ENCODE measurements around the gene TMEM120B. TPM values are rescaled to one million over a fixed set of nuclear protein-coding genes. Genes with fewer than 3 reads are reported as not detected.

Gene TMEM120B
- total and polyA plus RNA-seq, 2 experiments from 2014 or later, result 4.7 to 10.7 TPM

DNA sequence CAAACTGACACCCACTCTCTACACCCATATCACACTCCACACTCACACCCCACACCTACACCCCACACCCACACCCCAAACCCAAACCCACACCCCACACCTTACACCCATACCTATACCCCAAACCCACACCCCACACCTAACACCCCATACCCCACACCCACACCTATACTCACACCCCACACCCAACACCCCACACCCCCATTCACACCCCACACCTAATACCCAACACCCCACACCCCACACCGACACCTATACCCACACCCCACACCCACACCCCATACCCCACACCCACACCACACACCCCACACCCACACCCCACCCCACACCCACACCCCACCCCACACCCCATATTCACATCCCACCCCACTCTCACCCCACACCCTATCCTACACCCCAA is 38.5 kb downstream of the TMEM120B start:
- Histone ChIP-seq H3K36me3 (ENCODE audit: low read depth) (no peaks in the 10 kb centered on the region), H3K4me2 (ENCODE audit: unreplicated experiment) (no peak overlapping the region), H3K9ac (no peak overlapping the region), H3K79me2 (ENCODE audit: insufficient read depth) (no peaks in the 10 kb centered on the region), H4K20me1 (ENCODE audit: insufficient read depth) (no peaks in the 10 kb centered on the region), H3K9me3 (ENCODE audit: low read depth) (no peaks in the 10 kb centered on the region), H3F3A (ENCODE audit: insufficient read depth) (peaks cover 13% of the 10 kb centered on the region; the same call in 1 of the 2 replicates), H3K9me2 (ENCODE audit: insufficient read depth) (no peaks in the 10 kb centered on the region), H3K4me3 (no peak overlapping the region), H3K27ac (no peak overlapping the region), H3K4me1 (ENCODE audit: insufficient read depth) (peaks cover 12% of the 10 kb centered on the region), H2AFZ (no peak overlapping the region), H3K27me3 (replicated peaks; ENCODE audit: insufficient read depth) (no peaks in the 10 kb centered on the region)
- in situ Hi-C loops (cut with MboI), result no loop called here
- 100% methylated on average over 1 of the region's 1 CpG; no CpG with 5 or more reads in 1 of the 2 experiments for WGBS, 2 experiments (ENCODE audit: low coverage in 1 of 2, low lambda C conversion rate in 2 of 2, missing lambda C conversion rate in 2 of 2)
- no peak for DNase-seq
- no peak for TF ChIP-seq EZH2phosphoT487 (IDR thresholded peaks at IDR 0.05; ENCODE audit: insufficient read depth, low read depth)
- no peak for TF ChIP-seq EZH2 (IDR thresholded peaks at IDR 0.05; ENCODE audit: insufficient read depth, poor library complexity, severe bottlenecking)

DNA sequence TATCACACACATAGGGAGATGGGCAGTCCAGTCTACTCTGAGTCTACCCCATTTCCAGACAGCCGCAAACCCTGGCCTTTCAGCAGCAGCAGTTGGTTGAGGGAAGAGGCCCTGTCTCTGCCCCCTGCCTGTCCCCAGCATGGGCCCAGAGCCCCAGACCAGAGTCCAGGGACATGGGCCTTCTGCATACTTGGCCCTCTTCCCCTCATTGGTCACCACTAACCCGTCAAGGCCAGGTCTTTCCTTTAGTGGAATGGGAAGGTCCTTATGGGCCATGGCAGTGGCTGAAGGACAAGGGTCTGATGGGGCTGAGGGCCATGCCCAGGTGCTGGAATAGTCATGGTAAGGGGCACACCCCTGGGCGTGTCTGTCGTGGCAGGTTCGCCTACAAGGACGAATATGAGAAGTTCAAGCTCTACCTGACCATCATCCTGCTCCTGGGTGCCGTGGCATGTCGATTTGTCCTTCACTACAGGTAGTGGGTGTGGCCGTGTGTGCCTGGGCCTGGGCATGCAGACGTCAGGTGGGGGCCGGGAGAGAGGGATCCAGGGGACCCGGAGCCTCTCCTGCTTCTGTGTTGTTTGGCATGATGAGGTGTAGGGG is 39.3 kb downstream of the TMEM120B start:
- in situ Hi-C loops (cut with MboI), result no loop called here
- 86 to 88% methylated on average over 12 of the region's 12 CpGs for WGBS, 2 experiments (ENCODE audit: low coverage in 1 of 2, low lambda C conversion rate in 2 of 2, missing lambda C conversion rate in 2 of 2)
- H3K4me3 ChIP-seq, result no peak overlapping the region

DNA sequence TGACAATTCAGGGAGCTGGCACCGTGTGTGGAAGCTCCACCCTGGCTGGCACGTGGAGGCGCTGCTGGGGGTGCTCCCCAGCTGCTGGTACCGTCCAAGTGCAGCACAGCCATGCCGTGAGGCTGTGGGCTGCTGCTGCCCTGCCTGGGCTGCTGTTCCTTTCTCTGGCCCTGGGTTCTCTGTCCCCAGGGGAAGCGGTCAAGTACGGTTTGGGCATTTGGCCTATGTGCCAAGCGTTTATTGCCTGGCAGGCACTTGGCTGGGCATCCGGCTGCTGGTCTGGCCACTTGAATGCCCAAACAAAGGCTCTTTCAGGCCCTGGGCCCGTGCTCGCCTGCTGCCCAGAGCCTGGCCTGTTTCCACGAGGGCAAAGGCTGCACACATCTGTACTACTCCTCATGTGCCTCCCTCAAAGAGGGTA is 41.3 kb downstream of the TMEM120B start:
- no peak for DNase-seq
- Histone ChIP-seq H4K20me1 (ENCODE audit: insufficient read depth) (no peaks in the 10 kb centered on the region), H3K27ac (no peak overlapping the region), H3K9ac (no peak overlapping the region), H3K27me3 (replicated peaks; ENCODE audit: insufficient read depth) (no peaks in the 10 kb centered on the region), H3K36me3 (ENCODE audit: low read depth) (no peaks in the 10 kb centered on the region), H3K4me2 (ENCODE audit: unreplicated experiment) (no peak overlapping the region), H3K4me1 (ENCODE audit: insufficient read depth) (peaks cover 4% of the 10 kb centered on the region), H3K4me3 (no peak overlapping the region), H3K9me2 (ENCODE audit: insufficient read depth) (no peaks in the 10 kb centered on the region), H3F3A (ENCODE audit: insufficient read depth) (peaks cover 6% of the 10 kb centered on the region; the same call in 1 of the 2 replicates), H2AFZ (no peak overlapping the region), H3K79me2 (ENCODE audit: insufficient read depth) (no peaks in the 10 kb centered on the region), H3K9me3 (ENCODE audit: low read depth) (no peaks in the 10 kb centered on the region)
- in situ Hi-C loops (cut with MboI), result no loop called here
- 82 to 84% methylated on average over 12 of the region's 12 CpGs for WGBS, 2 experiments (ENCODE audit: low coverage in 1 of 2, low lambda C conversion rate in 2 of 2, missing lambda C conversion rate in 2 of 2)
- TF ChIP-seq EZH2phosphoT487 (IDR thresholded peaks at IDR 0.05; ENCODE audit: insufficient read depth, low read depth), result no peak
- no peak for TF ChIP-seq EZH2 (IDR thresholded peaks at IDR 0.05; ENCODE audit: insufficient read depth, poor library complexity, severe bottlenecking)

More for the DNA sequence above, 39.3 kb downstream of the TMEM120B start:
- Histone ChIP-seq H3K36me3 (ENCODE audit: low read depth) (no peaks in the 10 kb centered on the region), H3K9ac (no peak overlapping the region), H3K79me2 (ENCODE audit: insufficient read depth) (no peaks in the 10 kb centered on the region), H3K27me3 (replicated peaks; ENCODE audit: insufficient read depth) (no peaks in the 10 kb centered on the region), H3K27ac (no peak overlapping the region), H3K9me3 (ENCODE audit: low read depth) (no peaks in the 10 kb centered on the region), H3F3A (ENCODE audit: insufficient read depth) (peaks cover 13% of the 10 kb centered on the region; the same call in 1 of the 2 replicates), H4K20me1 (ENCODE audit: insufficient read depth) (no peaks in the 10 kb centered on the region), H2AFZ (no peak overlapping the region), H3K4me1 (ENCODE audit: insufficient read depth) (peaks cover 12% of the 10 kb centered on the region), H3K4me2 (ENCODE audit: unreplicated experiment) (no peak overlapping the region), H3K9me2 (ENCODE audit: insufficient read depth) (no peaks in the 10 kb centered on the region)
- no peak for DNase-seq
- TF ChIP-seq EZH2 (IDR thresholded peaks at IDR 0.05; ENCODE audit: insufficient read depth, poor library complexity, severe bottlenecking), result no peak
- TF ChIP-seq EZH2phosphoT487 (IDR thresholded peaks at IDR 0.05; ENCODE audit: insufficient read depth, low read depth), result no peak

DNA sequence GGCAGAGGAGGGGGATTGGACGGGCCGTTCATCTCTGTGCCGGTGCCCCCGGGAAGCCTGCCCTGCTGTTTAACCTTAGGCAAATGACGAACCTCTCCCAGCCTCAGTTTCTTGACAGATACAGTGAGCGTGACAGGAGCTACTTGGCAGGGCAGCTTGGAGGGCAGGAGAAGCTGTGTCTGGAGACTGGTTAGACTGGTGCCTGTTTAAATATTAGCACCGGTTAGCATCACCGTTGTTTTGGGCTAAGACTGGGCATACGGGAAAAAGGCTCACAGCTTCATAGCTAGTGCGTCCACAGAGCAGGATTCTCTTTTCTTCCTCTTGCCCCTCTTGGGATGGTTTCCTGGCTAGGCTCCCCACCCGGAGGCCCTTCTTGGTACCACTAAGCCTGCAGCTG is 42.3 kb downstream of the TMEM120B start:
- Histone ChIP-seq H3K4me3 (no peak overlapping the region), H3F3A (ENCODE audit: insufficient read depth) (no peaks in the 10 kb centered on the region), H3K36me3 (ENCODE audit: low read depth) (no peaks in the 10 kb centered on the region), H3K4me2 (ENCODE audit: unreplicated experiment) (no peak overlapping the region), H3K9ac (no peak overlapping the region), H3K27me3 (replicated peaks; ENCODE audit: insufficient read depth) (no peaks in the 10 kb centered on the region), H3K9me3 (ENCODE audit: low read depth) (no peaks in the 10 kb centered on the region), H3K9me2 (ENCODE audit: insufficient read depth) (no peaks in the 10 kb centered on the region), H3K79me2 (ENCODE audit: insufficient read depth) (no peaks in the 10 kb centered on the region), H3K4me1 (ENCODE audit: insufficient read depth) (no peaks in the 10 kb centered on the region), H3K27ac (no peak overlapping the region), H2AFZ (no peak overlapping the region), H4K20me1 (ENCODE audit: insufficient read depth) (no peaks in the 10 kb centered on the region)
- DNase-seq, result no peak
- TF ChIP-seq EZH2 (IDR thresholded peaks at IDR 0.05; ENCODE audit: insufficient read depth, poor library complexity, severe bottlenecking) (no peak), EZH2phosphoT487 (IDR thresholded peaks at IDR 0.05; ENCODE audit: insufficient read depth, low read depth) (no peak)
- in situ Hi-C loops (cut with MboI), result no loop called here
- 91 to 92% methylated on average over 11 of the region's 11 CpGs for WGBS, 2 experiments (ENCODE audit: low coverage in 1 of 2, low lambda C conversion rate in 2 of 2, missing lambda C conversion rate in 2 of 2)
